ENCODE data around the gene MED13L.

Gene MED13L

DNA sequence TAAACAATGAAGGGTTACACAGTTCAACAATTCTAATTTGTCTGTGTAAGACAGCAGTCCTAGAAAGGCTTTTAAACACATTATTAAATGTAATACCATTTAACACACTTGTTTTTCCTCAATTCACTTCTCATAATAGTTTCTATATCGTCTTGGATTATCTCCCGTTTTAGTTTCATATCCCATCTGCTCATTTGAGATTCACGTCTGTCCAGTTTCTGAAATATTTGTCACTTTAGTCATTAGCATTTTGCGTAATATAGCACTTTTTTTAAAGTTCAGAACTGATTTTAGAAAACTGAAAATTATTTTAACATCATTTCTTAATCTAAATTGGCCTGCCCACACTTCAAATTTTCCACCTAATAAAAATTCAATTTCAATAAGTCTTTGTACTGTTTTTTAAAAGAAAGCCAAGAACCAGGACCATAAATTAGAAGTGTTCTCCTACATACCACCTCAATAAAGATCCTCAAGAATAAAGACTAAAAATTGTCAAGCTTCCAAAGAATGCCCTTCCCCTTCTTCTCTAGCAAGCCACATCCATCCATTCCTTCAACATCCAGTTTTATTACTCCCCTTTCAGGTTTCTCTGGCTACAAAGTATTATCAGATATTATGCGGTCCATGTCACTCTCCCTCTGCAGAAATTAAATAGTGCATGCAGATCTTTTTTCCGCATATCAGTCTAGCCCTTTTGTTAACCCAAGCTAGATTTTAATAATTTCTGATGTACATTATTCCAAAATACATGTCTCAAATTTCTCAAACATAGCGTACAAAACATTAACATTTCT is 11.9 kb downstream of the MED13L start:
- H3K27ac ChIP-seq: no peak overlapping the region
- TF ChIP-seq, protein P1, sequence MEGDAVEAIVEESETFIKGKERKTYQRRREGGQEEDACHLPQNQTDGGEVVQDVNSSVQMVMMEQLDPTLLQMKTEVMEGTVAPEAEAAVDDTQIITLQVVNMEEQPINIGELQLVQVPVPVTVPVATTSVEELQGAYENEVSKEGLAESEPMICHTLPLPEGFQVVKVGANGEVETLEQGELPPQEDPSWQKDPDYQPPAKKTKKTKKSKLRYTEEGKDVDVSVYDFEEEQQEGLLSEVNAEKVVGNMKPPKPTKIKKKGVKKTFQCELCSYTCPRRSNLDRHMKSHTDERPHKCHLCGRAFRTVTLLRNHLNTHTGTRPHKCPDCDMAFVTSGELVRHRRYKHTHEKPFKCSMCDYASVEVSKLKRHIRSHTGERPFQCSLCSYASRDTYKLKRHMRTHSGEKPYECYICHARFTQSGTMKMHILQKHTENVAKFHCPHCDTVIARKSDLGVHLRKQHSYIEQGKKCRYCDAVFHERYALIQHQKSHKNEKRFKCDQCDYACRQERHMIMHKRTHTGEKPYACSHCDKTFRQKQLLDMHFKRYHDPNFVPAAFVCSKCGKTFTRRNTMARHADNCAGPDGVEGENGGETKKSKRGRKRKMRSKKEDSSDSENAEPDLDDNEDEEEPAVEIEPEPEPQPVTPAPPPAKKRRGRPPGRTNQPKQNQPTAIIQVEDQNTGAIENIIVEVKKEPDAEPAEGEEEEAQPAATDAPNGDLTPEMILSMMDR (conservative IDR thresholded peaks at IDR 0.05): no peak

DNA sequence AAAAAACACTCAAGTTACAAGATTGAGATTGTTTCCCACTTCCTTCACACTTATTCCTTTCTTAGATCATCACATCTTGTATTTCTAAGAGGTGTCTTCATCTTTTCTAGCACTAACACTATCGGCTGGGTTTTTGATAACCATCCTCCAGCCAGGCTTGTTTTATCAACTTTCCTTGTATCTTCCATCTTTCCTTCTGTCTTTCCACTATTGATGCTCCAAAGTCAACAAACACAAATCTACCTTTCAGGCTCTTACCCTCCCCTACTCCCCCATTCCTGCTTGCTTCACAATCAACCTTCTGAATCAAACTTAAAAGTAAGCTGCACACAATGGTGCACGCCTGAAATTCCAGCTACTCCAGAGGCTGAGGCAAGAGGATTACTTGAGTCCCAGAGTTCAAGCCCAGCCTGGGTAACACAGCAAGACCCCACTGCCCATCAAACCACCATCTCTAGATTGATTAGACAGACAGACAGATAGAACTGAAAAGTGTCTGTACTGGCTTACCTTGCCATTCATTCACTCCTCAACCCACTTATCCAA is 12.9 kb downstream of the MED13L start:
- TF ChIP-seq, protein P1 (conservative IDR thresholded peaks at IDR 0.05): no peak
- no peak overlapping the region for H3K27ac ChIP-seq

DNA sequence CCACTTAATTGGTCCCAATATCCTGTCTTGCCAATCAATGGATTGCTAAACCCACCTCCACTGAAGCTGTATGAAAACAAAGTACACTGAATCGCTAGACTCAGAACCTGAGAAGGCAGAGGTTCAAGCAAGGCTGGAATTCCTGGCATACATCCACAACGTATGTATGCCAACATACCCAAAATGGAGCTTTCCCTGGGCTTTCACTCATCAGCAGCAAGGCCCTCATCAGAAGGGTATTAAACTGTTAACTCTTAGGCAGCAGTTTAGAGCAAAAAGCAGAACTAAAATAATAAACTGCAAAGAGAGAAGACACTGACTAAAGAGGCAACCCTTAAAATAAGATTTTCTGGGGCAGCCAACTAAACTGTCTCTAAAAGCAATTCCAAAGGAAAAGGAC is 13.6 kb downstream of the MED13L start:
- TF ChIP-seq, protein P1 (conservative IDR thresholded peaks at IDR 0.05): no peak
- no peak overlapping the region for H3K27ac ChIP-seq

DNA sequence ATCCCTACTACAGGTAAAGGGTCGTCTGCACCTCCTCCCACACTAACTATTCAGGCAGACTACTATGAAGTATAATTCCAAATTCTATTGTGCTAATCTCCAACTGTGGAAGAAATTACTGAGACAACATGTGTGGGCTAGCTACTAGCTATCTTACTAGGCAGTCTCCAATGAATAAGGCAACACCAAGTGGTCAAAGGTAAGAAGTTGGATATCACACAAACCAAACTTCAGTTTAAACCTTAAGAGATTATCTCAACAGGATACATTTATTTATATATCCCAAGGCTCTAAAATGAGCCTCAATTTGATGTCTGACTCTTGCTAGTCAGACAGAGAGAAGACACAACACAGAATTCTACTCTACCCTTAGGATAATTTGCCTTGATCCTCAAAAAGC is 14.1 kb downstream of the MED13L start:
- TF ChIP-seq, protein P1 (conservative IDR thresholded peaks at IDR 0.05): no peak
- H3K27ac ChIP-seq: no peak overlapping the region

DNA sequence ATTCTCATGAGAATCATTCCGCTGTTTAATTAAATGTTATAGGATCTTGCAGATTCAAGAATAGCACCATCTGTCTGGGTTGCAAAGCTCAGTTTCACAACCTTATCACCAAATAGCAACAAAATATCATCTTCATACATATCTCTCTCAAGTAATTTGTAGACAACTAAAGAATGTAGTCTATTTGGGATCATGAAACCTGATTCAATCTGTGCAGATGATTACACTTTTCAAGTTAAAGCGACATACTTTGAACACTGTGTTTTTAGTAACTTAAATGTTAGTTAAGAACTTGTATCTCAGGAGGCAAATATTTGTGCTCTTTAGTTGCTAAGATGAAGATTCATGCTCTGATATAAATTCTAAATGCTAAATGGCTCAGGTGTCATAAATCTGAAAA is 14.8 kb downstream of the MED13L start:
- TF ChIP-seq, protein P1 (conservative IDR thresholded peaks at IDR 0.05): no peak
- no peak overlapping the region for H3K27ac ChIP-seq

DNA sequence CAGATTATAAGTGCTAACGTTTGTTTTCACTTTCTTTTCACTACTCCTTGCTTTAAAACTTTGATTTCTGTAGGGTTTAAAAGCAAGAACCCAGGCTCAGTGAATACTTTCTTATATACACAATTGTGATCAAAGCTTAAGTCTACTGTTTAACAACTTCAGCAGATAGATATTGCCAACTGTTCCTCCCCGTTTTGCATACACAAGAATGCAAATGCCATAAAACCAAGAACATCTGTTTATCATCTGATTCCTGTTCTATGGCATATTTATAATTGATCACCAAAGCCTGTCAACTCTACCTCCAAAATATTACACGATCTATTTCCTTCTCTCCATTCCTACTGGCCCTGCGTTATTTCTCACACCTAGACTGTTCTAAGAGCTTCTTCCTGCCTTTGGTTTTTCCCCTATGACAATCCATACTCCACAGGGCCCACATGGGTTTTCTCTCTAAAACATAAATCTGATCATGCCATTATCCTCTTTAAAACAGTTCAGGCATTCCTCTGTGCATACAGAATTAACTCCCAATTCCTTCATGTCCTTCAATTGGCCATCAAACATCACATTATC is 15.9 kb downstream of the MED13L start:
- H3K27ac ChIP-seq: no peak overlapping the region
- TF ChIP-seq, protein P1 (conservative IDR thresholded peaks at IDR 0.05): no peak

DNA sequence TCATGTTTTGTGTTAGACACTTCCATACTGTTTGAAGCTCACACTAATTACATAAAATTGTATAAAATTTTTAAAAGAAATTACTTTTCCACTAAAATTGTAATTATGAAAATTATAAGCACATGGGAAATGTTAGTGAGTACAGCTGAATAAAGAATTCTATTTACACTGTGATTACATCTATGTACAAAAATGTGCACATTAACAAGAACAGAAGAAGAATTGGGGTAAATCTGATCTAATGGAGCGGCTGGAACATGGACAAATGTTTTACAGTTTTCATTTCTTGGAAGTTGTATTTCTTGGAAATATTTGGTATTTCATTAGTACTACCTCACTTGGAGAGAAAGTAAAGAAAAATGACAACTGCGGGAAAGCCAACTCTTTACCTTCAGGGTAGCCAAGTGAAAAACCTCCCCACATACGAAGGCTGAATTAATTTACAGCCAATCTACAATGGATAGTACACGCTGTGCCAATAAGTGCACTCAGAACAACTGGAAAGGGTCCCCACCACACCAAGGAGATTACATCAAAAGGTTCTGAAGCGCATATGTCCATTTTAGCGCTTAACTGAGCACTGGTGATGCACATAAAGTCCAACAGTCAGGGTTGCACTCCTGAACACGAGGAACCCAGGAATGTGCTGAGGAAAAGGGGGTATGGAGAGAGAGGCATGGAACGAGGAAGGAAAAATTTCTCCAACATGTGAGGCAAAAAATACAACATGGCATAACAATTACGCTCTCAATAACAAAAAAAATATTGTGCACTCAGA is 17.5 kb downstream of the MED13L start:
- H3K27ac ChIP-seq: no peak overlapping the region
- TF ChIP-seq, protein P1 (conservative IDR thresholded peaks at IDR 0.05): no peak

Measured in VCaP (cell line).